T-helper 1 cell treated with Interleukin-12 subunit alpha and Interleukin-12 subunit beta and Interleukin-4 antibody, amounts not matched to agents 30 μg/mL and 1 μg/mL, for 36 hours (primary cell): ENCODE results near the gene ZNF341.

ENCODE experiments used
- H3K27ac Mint-ChIP-seq: one replicate; pipeline ENCODE4 v1.8.0; 2021; ENCODE audit warnings: mild to moderate bottlenecking, mixed read lengths
- H3K27me3 Mint-ChIP-seq: one replicate; pipeline ENCODE4 v1.8.0; 2021; ENCODE audit warnings: low read depth, mixed read lengths
- H3K36me3 Mint-ChIP-seq: one replicate; pipeline ENCODE4 v1.8.0; 2021; ENCODE audit warnings: low read depth, mixed read lengths
- H3K4me1 Mint-ChIP-seq: one replicate; pipeline ENCODE4 v1.8.0; 2021; ENCODE audit warnings: low read depth, mixed read lengths
- H3K4me3 Mint-ChIP-seq: one replicate; pipeline ENCODE4 v1.8.0; 2021; ENCODE audit warnings: mild to moderate bottlenecking, moderate library complexity, mixed read lengths
- H3K9me3 Mint-ChIP-seq: one replicate; pipeline ENCODE4 v1.8.0; 2021; ENCODE audit warnings: mixed read lengths

The ZNF341 gene

DNA sequence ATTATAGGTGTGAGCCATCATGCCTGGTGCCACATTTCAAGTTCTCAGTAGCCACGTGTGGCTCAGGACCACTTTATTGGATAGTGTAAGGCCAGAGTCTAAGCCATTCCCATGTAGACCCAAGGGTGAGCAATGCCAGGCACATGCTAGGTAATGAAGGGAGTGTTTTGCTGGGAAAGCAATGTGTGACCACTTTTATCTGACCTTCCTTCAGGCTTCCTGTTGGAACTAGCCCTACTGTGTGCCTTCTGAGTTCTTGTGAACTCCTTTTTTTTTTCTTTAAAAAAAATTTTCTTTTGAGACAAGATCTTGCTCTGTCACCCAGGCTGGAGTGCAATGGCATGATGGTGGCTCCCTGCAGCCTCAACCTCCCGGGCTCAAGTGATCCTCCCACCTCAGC, 33.3 kb downstream of the ZNF341 start:
- Mint-ChIP-seq H3K27me3 (no peaks in the 10 kb centered on the region), H3K4me1 (peaks cover 2% of the 10 kb centered on the region), H3K9me3 (no peaks in the 10 kb centered on the region), H3K36me3 (peaks cover 14% of the 10 kb centered on the region), H3K27ac (no peak overlapping the region), H3K4me3 (no peak overlapping the region)

- no peak overlapping the region for H3K4me3 Mint-ChIP-seq
- H3K36me3 Mint-ChIP-seq = peaks cover 14% of the 10 kb centered on the region
- H3K4me1 Mint-ChIP-seq = peaks cover 2% of the 10 kb centered on the region
- H3K27me3 Mint-ChIP-seq = no peaks in the 10 kb centered on the region
- H3K27ac Mint-ChIP-seq = no peak overlapping the region
- no peaks in the 10 kb centered on the region for H3K9me3 Mint-ChIP-seq
Observed at GRCh38 chr20:33765592-33765991, 33.8 kb downstream of the ZNF341 start.

DNA sequence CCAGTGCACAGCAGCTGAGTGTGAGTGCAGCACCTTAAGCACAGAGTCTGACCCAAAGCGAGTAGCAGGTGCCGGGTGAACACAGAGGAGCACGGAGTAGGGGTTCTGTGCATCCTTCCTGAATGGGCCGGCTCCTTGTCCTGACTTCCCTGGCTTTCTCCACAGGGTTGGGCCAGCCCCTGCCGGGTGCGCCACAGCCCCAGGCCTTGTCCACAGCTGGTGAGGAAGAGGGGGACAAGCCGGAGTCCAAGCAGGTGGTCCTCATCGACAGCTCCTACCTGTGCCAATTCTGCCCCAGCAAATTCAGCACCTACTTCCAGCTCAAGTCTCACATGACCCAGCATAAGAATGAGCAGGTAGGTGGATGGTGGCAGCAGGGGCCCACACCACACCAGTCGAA, 34.9 kb downstream of the ZNF341 start:
- Mint-ChIP-seq H3K4me3 (no peak overlapping the region), H3K36me3 (peaks cover 14% of the 10 kb centered on the region), H3K9me3 (no peaks in the 10 kb centered on the region), H3K27ac (no peak overlapping the region), H3K4me1 (peaks cover 2% of the 10 kb centered on the region), H3K27me3 (no peaks in the 10 kb centered on the region)

DNA sequence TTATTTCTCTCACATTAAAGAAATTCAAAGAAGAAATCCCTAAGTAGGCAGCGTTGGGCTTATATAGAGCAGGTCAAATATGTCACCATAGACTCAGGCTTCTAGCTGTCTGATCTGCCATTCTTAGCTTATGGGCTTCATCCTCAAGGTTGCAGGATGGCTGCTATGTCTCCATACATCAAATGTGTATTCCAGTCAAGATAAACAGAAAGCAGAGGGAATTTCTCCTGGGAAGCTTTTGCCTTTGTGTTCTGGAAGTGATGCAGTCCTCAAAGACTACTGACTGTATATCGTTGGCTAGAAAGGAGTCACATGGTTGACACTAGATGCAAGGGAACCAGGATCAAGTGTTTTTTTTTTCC, 36.0 kb downstream of the ZNF341 start:
- H3K4me1 Mint-ChIP-seq = peaks cover 6% of the 10 kb centered on the region
- H3K36me3 Mint-ChIP-seq = peaks cover 18% of the 10 kb centered on the region
- H3K27me3 Mint-ChIP-seq = no peaks in the 10 kb centered on the region
- H3K4me3 Mint-ChIP-seq = no peak overlapping the region
- no peak overlapping the region for H3K27ac Mint-ChIP-seq
- no peaks in the 10 kb centered on the region for H3K9me3 Mint-ChIP-seq

DNA sequence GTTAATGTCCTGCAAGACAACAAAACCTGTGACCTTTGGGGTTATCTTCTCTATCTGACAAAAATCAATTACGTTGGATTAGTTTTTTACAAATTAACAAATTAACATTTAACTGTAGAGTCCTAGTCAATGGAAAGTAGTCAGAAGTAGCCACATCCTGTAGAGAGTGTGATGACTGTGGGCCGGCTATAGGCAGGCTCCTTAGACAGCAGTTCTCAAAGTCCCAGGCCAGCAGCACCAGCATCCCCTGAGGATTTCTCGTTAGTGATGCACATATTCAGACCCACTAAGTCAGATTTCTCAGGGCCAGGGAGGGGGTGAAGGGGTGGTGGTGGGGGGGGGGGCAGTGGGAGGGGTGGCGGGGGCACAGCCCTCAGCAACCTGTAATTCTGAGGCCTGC, 37.2 kb downstream of the ZNF341 start:
- H3K27ac Mint-ChIP-seq = no peak overlapping the region
- peaks cover 6% of the 10 kb centered on the region for H3K4me1 Mint-ChIP-seq
- no peaks in the 10 kb centered on the region for H3K27me3 Mint-ChIP-seq
- peaks cover 17% of the 10 kb centered on the region for H3K36me3 Mint-ChIP-seq
- H3K9me3 Mint-ChIP-seq = no peaks in the 10 kb centered on the region
- H3K4me3 Mint-ChIP-seq = no peak overlapping the region

DNA sequence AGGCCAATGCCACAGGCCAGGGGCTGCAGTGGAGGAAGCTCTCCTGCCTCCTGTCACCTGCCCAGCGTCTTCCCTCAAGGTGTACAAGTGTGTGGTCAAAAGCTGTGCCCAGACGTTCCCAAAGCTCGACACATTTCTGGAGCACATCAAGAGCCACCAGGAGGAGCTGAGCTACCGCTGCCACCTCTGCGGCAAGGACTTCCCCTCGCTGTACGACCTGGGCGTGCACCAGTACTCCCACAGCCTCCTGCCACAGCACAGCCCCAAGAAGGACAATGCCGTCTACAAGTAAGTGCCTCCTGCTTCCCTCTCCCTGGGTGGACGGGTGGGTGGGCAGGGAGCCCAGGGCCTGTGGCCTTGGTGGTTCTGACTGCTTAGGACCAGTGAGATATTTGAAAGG, 38.2 kb downstream of the ZNF341 start:
- no peak overlapping the region for H3K27ac Mint-ChIP-seq
- H3K4me1 Mint-ChIP-seq = peaks cover 8% of the 10 kb centered on the region
- no peaks in the 10 kb centered on the region for H3K9me3 Mint-ChIP-seq
- no peaks in the 10 kb centered on the region for H3K27me3 Mint-ChIP-seq
- H3K36me3 Mint-ChIP-seq = peaks cover 18% of the 10 kb centered on the region
- no peak overlapping the region for H3K4me3 Mint-ChIP-seq

DNA sequence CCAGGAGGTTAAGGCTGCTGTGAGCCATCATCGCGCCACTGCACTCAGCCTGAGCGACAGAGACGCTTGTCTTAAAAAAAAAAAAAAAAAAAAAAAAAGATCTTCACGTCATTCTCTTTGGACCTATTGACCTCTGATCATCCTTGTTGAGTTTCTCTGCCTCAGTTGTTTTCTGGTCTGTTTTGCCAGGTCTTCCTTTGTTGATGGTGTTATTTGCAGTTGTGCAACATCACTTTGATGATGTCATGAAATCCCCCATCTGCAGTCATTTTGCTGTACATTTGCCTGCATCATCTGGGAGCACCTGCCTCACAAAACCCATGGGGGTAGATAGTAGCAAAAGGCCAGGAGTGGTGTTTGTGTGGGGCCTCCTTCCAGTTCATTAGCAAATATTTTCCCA, 40.1 kb downstream of the ZNF341 start:
- peaks cover 15% of the 10 kb centered on the region for H3K36me3 Mint-ChIP-seq
- H3K4me3 Mint-ChIP-seq = no peak overlapping the region

DNA sequence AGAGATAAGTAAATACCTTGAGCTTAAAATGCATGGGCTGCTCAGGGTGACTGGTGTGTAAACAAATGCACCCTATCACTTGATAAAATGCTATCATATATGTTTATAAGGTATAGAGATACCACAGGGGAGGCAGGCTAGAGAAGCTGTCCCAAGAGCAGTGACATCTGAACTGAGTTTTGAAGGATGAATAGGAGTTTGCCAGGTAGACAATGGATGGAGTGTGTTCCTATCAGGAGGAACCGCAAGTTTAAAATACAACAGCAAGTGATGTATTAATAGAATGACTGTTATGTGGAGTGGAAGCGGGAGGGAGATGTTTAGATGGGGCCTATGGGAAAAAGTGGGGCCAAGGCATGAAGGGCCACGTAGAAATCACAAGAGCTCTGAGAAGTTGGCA, 40.6 kb downstream of the ZNF341 start:
- Mint-ChIP-seq H3K27ac (no peak overlapping the region), H3K9me3 (no peaks in the 10 kb centered on the region), H3K4me3 (no peak overlapping the region), H3K27me3 (no peaks in the 10 kb centered on the region), H3K36me3 (peaks cover 14% of the 10 kb centered on the region), H3K4me1 (peaks cover 8% of the 10 kb centered on the region)

More for the DNA sequence above, 40.1 kb downstream of the ZNF341 start:
- H3K4me1 Mint-ChIP-seq = peaks cover 8% of the 10 kb centered on the region
- H3K27me3 Mint-ChIP-seq = no peaks in the 10 kb centered on the region
- H3K27ac Mint-ChIP-seq = no peak overlapping the region
- no peaks in the 10 kb centered on the region for H3K9me3 Mint-ChIP-seq

DNA sequence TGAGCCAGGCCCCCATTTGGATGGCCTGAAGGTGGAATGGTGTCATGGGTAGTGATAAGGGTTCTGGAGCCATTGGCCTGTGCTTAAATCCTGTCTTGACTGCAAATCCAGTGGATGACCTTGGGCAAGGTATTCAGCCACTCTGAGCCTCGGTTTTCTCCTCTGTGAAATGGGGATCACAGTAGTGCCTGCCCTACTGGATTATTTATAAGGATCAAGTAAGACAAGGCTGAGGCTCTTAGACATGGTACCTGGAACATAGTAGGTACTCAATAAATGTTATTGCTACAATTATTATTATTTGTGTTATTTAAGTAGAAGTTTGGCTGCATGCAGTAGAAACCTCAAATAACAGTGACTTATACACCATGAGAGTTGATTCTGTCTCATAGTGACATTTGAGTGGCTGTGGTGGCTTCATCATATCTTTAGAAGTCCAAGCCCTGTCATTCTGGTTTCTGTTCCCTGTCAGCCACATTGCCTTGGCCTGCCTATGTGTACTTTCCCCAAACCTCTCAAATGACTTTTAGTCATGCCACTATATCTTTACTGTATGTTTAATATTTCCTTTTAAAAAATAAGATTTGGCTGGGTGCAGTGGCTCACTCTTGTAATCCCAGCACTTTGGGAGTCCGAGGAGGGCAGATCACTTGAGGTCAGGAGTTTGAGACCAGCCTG, 41.8 kb downstream of the ZNF341 start:
- H3K4me3 Mint-ChIP-seq = no peak overlapping the region
- no peak overlapping the region for H3K27ac Mint-ChIP-seq
- H3K27me3 Mint-ChIP-seq = no peaks in the 10 kb centered on the region
- peaks cover 13% of the 10 kb centered on the region for H3K36me3 Mint-ChIP-seq
- no peaks in the 10 kb centered on the region for H3K9me3 Mint-ChIP-seq
- H3K4me1 Mint-ChIP-seq = peaks cover 11% of the 10 kb centered on the region

GRCh38 chr20:33777816-33778215, 46.0 kb downstream of the ZNF341 start:
- Mint-ChIP-seq H3K9me3 (no peaks in the 10 kb centered on the region), H3K4me3 (no peak overlapping the region), H3K27me3 (no peaks in the 10 kb centered on the region), H3K36me3 (peaks cover 17% of the 10 kb centered on the region), H3K27ac (no peak overlapping the region), H3K4me1 (peaks cover 17% of the 10 kb centered on the region)

GRCh38 chr20:33781133-33781532, 49.3 kb downstream of the ZNF341 start:
- Mint-ChIP-seq H3K9me3 (no peaks in the 10 kb centered on the region), H3K36me3 (peaks cover 13% of the 10 kb centered on the region)

GRCh38 chr20:33781945-33782344, 50.1 kb downstream of the ZNF341 start:
- Mint-ChIP-seq H3K4me1 (peaks cover 16% of the 10 kb centered on the region), H3K36me3 (peaks cover 13% of the 10 kb centered on the region), H3K4me3 (no peak overlapping the region), H3K27ac (no peak overlapping the region), H3K27me3 (no peaks in the 10 kb centered on the region), H3K9me3 (no peaks in the 10 kb centered on the region)

More at GRCh38 chr20:33781133-33781532, 49.3 kb downstream of the ZNF341 start:
- no peak overlapping the region for H3K4me3 Mint-ChIP-seq
- H3K4me1 Mint-ChIP-seq = peaks cover 15% of the 10 kb centered on the region
- H3K27me3 Mint-ChIP-seq = no peaks in the 10 kb centered on the region
- H3K27ac Mint-ChIP-seq = no peak overlapping the region

DNA sequence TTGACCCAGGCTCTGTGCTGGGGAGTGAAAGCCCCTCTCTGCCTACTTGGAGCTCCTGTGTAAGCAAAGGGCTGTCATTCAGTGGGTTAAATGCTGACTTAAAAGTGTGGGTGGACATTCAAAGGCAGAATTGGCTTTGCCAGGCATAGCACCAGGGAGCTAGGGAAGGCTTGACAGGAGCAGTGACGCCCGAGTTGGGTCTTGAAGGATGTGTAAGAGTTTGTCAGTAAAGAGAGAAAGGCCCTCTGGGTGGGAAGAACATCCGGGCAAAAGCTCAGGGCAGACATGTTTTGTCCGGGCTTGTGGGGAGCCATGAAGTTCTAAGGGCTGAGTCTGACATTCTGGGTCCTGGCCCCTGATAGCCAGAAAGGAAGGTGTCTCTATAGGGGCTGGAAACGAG, 51.5 kb downstream of the ZNF341 start:
- H3K27me3 Mint-ChIP-seq = no peaks in the 10 kb centered on the region
- H3K27ac Mint-ChIP-seq = no peak overlapping the region
- no peak overlapping the region for H3K4me3 Mint-ChIP-seq
- H3K9me3 Mint-ChIP-seq = no peaks in the 10 kb centered on the region
- peaks cover 9% of the 10 kb centered on the region for H3K36me3 Mint-ChIP-seq
- peaks cover 19% of the 10 kb centered on the region for H3K4me1 Mint-ChIP-seq

DNA sequence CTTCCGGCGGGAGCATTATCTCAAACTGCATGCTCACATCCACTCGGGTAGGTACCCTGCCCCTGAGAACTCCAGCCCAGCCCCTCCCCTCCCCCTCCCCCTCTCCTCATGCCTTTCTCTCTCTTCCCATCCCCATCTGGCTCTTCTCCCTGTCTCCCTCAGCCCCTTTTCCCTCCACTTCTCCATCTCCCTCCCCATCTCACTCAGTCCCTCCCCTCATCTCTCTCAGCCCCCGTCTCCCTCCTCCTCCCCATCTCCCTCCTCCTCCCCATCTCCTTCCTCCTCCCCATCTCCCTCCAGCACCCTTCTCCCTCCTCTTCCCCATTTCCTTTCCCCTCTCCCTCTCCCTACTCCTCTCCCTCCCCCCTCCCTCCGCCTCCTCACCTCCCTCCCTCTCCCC, 52.0 kb downstream of the ZNF341 start:
- no peak overlapping the region for H3K4me3 Mint-ChIP-seq
- no peaks in the 10 kb centered on the region for H3K9me3 Mint-ChIP-seq
- H3K36me3 Mint-ChIP-seq = peaks cover 10% of the 10 kb centered on the region
- no peaks in the 10 kb centered on the region for H3K27me3 Mint-ChIP-seq
- H3K27ac Mint-ChIP-seq = no peak overlapping the region
- H3K4me1 Mint-ChIP-seq = peaks cover 15% of the 10 kb centered on the region

GRCh38 chr20:33784225-33784624, 52.4 kb downstream of the ZNF341 start:
- peaks cover 7% of the 10 kb centered on the region for H3K36me3 Mint-ChIP-seq
- H3K27me3 Mint-ChIP-seq = no peaks in the 10 kb centered on the region
- H3K9me3 Mint-ChIP-seq = no peaks in the 10 kb centered on the region
- no peak overlapping the region for H3K4me3 Mint-ChIP-seq
- H3K27ac Mint-ChIP-seq = no peak overlapping the region
- H3K4me1 Mint-ChIP-seq = peaks cover 12% of the 10 kb centered on the region

DNA sequence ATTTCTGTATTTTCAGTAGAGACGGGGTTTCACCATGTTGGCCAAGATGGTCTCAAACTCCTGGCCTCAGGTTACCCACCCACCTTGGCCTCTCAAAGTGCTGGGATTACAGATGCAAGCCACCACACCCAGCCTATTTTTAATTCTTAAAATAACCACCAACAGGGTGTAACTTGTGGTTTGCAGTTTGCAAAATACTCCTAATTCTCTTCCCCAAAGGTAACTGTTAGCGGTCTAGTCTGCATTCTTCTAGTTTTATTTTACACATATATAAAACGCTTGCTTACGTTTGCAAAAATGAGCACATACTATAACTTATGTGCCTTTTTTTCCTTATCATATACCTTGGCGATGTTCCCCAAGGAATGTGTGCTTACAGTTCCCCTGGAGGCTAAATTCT, 53.7 kb downstream of the ZNF341 start:
- H3K4me1 Mint-ChIP-seq = peaks cover 8% of the 10 kb centered on the region
- no peaks in the 10 kb centered on the region for H3K27me3 Mint-ChIP-seq
- peaks cover 2% of the 10 kb centered on the region for H3K36me3 Mint-ChIP-seq
- H3K9me3 Mint-ChIP-seq = no peaks in the 10 kb centered on the region
- H3K4me3 Mint-ChIP-seq = no peak overlapping the region
- no peak overlapping the region for H3K27ac Mint-ChIP-seq
